A549 (cell line): Measurements from ENCODE around the gene ABO. TPM values are rescaled to one million over a fixed set of nuclear protein-coding genes. Genes with fewer than 3 reads are reported as not detected.
A peak's percentile ranks its signal among the peaks of the same experiment; 100 is the strongest.

Experiments used
- ATAC-seq, 2 experiments: fragments of 200-7000 bp in 1 of 2; fragments of >200 bp in 1 of 2; cut with Nextera tagmentation in 1 of 2; cut with Tn5 transposase in 1 of 2; 3 replicates each; pipeline versions ENCODE4 v1.8.0 to v1.9.1; 2018 to 2020; ENCODE audit warnings: mild to moderate bottlenecking in 1 of 2, moderate library complexity in 1 of 2
- CTCF ChIA-PET: fragments of 300-600 bp; sonication (Branson Sonifier 250); formaldehyde crosslinking; extraction: SDS; loops from one replicate; lab custom pipeline; 2021; ENCODE audit warnings: antibody characterized with exemption, inconsistent platforms; lab: Yijun Ruan, JAX
- POLR2A ChIA-PET: fragments of 350-600 bp; formaldehyde crosslinking; extraction: SDS; loops from one replicate; lab custom pipeline; 2021; ENCODE audit warnings: antibody characterized with exemption, inconsistent platforms; lab: Yijun Ruan, JAX
- DNase-seq, 2 experiments: peaks; one replicate each; pipeline versions ENCODE4 v3.0.0 to v3.0.0-alpha.2; 2011 to 2016; ENCODE audit warnings: low read depth in 1 of 2, low spot score in 1 of 2
- FAIRE-seq: peaks from 2 replicates; lab custom pipeline; 2011; peaks lifted over from hg19 to GRCh38; lab: Jason Lieb, UNC
- H3K27ac ChIP-seq, 2 experiments: fragments of >200 bp; sonication (Bioruptor Twin); formaldehyde crosslinking; 3 replicates each; pipeline ENCODE4 v1.5.1; 2016 to 2017
- H3K4me1 ChIP-seq: fragments of >200 bp; sonication (Bioruptor Twin); formaldehyde crosslinking; 3 replicates; pipeline ENCODE4 v1.6.1; 2016
- H3K4me2 ChIP-seq: fragments of >200 bp; sonication (Bioruptor Twin); formaldehyde crosslinking; 3 replicates; pipeline ENCODE4 v1.6.1; 2016
- H3K4me3 ChIP-seq: fragments of >200 bp; sonication (Bioruptor Twin); formaldehyde crosslinking; 3 replicates; pipeline ENCODE4 v1.5.1; 2016
- H3K9me3 ChIP-seq: fragments of >200 bp; sonication (Bioruptor Twin); formaldehyde crosslinking; 3 replicates; pipeline ENCODE4 v1.6.1; 2016
- ATOH8 ChIP-seq: fragments of 250-450 bp; sonication (Bioruptor Pico); IDR thresholded peaks from 2 replicates; pipeline ENCODE4 v1.5.0; 2020; ENCODE audit warnings: low read depth, mild to moderate bottlenecking, moderate library complexity
- BHLHE40 ChIP-seq: IDR thresholded peaks from 2 replicates; pipeline ENCODE4 v1.6.1; 2012; ENCODE audit warnings: low read depth, low read length, inconsistent platforms
- CBX2 ChIP-seq: fragments of 200-600 bp; sonication (generic); IDR thresholded peaks from 2 replicates; pipeline ENCODE4 v1.6.1; 2016; ENCODE audit warnings: low read depth, mild to moderate bottlenecking, borderline replicate concordance
- CBX8 ChIP-seq: fragments of 200-600 bp; sonication (generic); IDR thresholded peaks from 2 replicates; pipeline ENCODE4 v1.6.1; 2016
- CHD4 ChIP-seq: fragments of 200-600 bp; sonication (generic); IDR thresholded peaks from 2 replicates; pipeline ENCODE4 v1.6.1; 2016; ENCODE audit warnings: antibody characterized with exemption, mild to moderate bottlenecking, borderline replicate concordance
- E2F6 ChIP-seq: IDR thresholded peaks from 2 replicates; pipeline ENCODE4 v1.6.1; 2012; ENCODE audit warnings: low read depth, borderline replicate concordance
- EHMT2 ChIP-seq: fragments of 200-600 bp; sonication (generic); IDR thresholded peaks from 2 replicates; pipeline ENCODE4 v1.6.1; 2016; ENCODE audit warnings: antibody characterized with exemption, low read depth, mild to moderate bottlenecking, moderate library complexity
- EP300 ChIP-seq, 2 experiments: fragments of >200 bp; sonication (Bioruptor Twin); formaldehyde crosslinking; IDR thresholded peaks; 2 replicates in 1 of 2; 3 replicates in 1 of 2; pipeline ENCODE4 v1.6.1; 2016 to 2017
- FOSB ChIP-seq: fragments of 250-450 bp; sonication (Bioruptor Pico); IDR thresholded peaks from 2 replicates; pipeline ENCODE4 v1.5.0; 2020; ENCODE audit warnings: mild to moderate bottlenecking, moderate library complexity
- FOSL2 ChIP-seq, 2 experiments: fragments of 450-650 bp in 1 of 2; fragments of >200 bp in 1 of 2; sonication (Bioruptor Twin) in 1 of 2; formaldehyde crosslinking; IDR thresholded peaks; 2 replicates each; pipeline versions ENCODE4 v1.5.0 to v1.6.1; 2016 to 2020; ENCODE audit warnings: mild to moderate bottlenecking in 1 of 2, moderate library complexity in 1 of 2
- FOXS1 ChIP-seq: fragments of 250-450 bp; sonication (Bioruptor Pico); IDR thresholded peaks from 2 replicates; pipeline ENCODE4 v1.5.0; 2020; ENCODE audit warnings: mild to moderate bottlenecking, moderate library complexity
- HDAC2 ChIP-seq: fragments of 200-600 bp; sonication (generic); IDR thresholded peaks from 2 replicates; pipeline ENCODE4 v1.6.1; 2016
- HEYL ChIP-seq: fragments of 250-450 bp; sonication (Bioruptor Pico); IDR thresholded peaks from 2 replicates; pipeline ENCODE4 v1.8.0; 2021; ENCODE audit warnings: mild to moderate bottlenecking, moderate library complexity
- HOXB13 ChIP-seq: fragments of 250-450 bp; sonication (Bioruptor Pico); IDR thresholded peaks from 2 replicates; pipeline ENCODE4 v1.5.0; 2020; ENCODE audit warnings: low read depth, mild to moderate bottlenecking, moderate library complexity
- HOXB5 ChIP-seq: fragments of 250-450 bp; sonication (Bioruptor Pico); IDR thresholded peaks from 2 replicates; pipeline ENCODE4 v1.5.0; 2020; ENCODE audit warnings: mild to moderate bottlenecking, moderate library complexity
- JUN ChIP-seq, 2 experiments: fragments of >200 bp; sonication (Bioruptor Twin); formaldehyde crosslinking; IDR thresholded peaks; 2 replicates in 1 of 2; 3 replicates in 1 of 2; pipeline ENCODE4 v1.6.1; 2016 to 2017
- KDM1A ChIP-seq: fragments of 200-600 bp; sonication (generic); IDR thresholded peaks from 2 replicates; pipeline ENCODE4 v1.6.1; 2016; ENCODE audit warnings: low read depth, mild to moderate bottlenecking
- MYC ChIP-seq: IDR thresholded peaks from 2 replicates; pipeline ENCODE4 v1.6.1; 2012; ENCODE audit warnings: mild to moderate bottlenecking, inconsistent platforms, low read length, improper control_type of control experiment, borderline replicate concordance
- NR3C1 ChIP-seq: fragments of >200 bp; sonication (Bioruptor Twin); formaldehyde crosslinking; IDR thresholded peaks from 3 replicates; pipeline ENCODE4 v1.6.1; 2017
- PBX3 ChIP-seq: IDR thresholded peaks from 2 replicates; pipeline ENCODE4 v1.6.1; 2012
- POLR2A ChIP-seq: IDR thresholded peaks from 2 replicates; pipeline ENCODE4 v1.6.1; 2012; ENCODE audit warnings: mild to moderate bottlenecking, low read length
- POLR2AphosphoS2 ChIP-seq: conservative IDR thresholded peaks from 2 replicates; pipeline ENCODE4 v1.6.1; 2012; ENCODE audit warnings: low read length, improper control_type of control experiment, inconsistent platforms
- RAD21 ChIP-seq, 2 experiments: fragments of >200 bp in 1 of 2; sonication (Bioruptor Twin) in 1 of 2; formaldehyde crosslinking in 1 of 2; IDR thresholded peaks in 1 of 2; conservative IDR thresholded peaks in 1 of 2; 2 replicates in 1 of 2; 3 replicates in 1 of 2; pipeline ENCODE4 v1.6.1; 2012 to 2018; ENCODE audit warnings: inconsistent platforms in 1 of 2
- RARB ChIP-seq: fragments of 250-450 bp; sonication (Bioruptor Pico); IDR thresholded peaks from 2 replicates; pipeline ENCODE4 v1.8.0; 2021; ENCODE audit warnings: mild to moderate bottlenecking, moderate library complexity
- RFX5 ChIP-seq: fragments of 450-650 bp; IDR thresholded peaks from 2 replicates; pipeline ENCODE4 v1.7.1; 2014; ENCODE audit warnings: antibody characterized with exemption, mild to moderate bottlenecking, moderate library complexity
- SMC3 ChIP-seq: fragments of >200 bp; sonication (Bioruptor Twin); formaldehyde crosslinking; IDR thresholded peaks from 3 replicates; pipeline ENCODE4 v1.6.1; 2018; ENCODE audit warnings: inconsistent platforms
- SREBF2 ChIP-seq: fragments of 450-650 bp; IDR thresholded peaks from 2 replicates; pipeline ENCODE4 v1.6.1; 2014; ENCODE audit warnings: mild to moderate bottlenecking, moderate library complexity
- ZC3H11A ChIP-seq: fragments of 450-650 bp; IDR thresholded peaks from 2 replicates; pipeline ENCODE4 v1.6.1; 2014; ENCODE audit warnings: antibody characterized with exemption, mild to moderate bottlenecking
- ZFP36 ChIP-seq: fragments of 450-650 bp; IDR thresholded peaks from 2 replicates; pipeline ENCODE4 v1.6.1; 2014; ENCODE audit warnings: borderline replicate concordance; ENCODE audit not compliant: partially characterized antibody
- ZNF302 ChIP-seq: fragments of 250-450 bp; sonication (Bioruptor Pico); IDR thresholded peaks from 2 replicates; pipeline ENCODE4 v1.9.0; 2021; ENCODE audit warnings: inconsistent platforms, mild to moderate bottlenecking, moderate library complexity
- WGBS: methylation state at CpG from one replicate; pipeline ENCODE4 v1.1.6; 2017; ENCODE audit errors: missing lambda C conversion rate; 5-methylcytosine and 5-hydroxymethylcytosine counted together
- polyA plus RNA-seq, 4 experiments: library from polyadenylated mRNA; depleted of rRNA in 3 of 4; stranded (reverse); fragments of >200 nt; fragmentation: RNase III in 1 of 4; extraction: RNeasy Plus Mini Kit Qiagen cat#74134 plus additional on column Dnase treatment in 1 of 4; gene quantifications; 2 replicates in 3 of 4; 3 replicates in 1 of 4; pipeline ENCODE4 v1.2.3, GENCODE V29; 2011 to 2017

ABO gene
- polyA plus RNA-seq, 2 of the 4 experiments (the other 2 are of a cell fraction) = not detected

GRCh38 chr9:133262226-133262625, 12.8 kb downstream of the ABO start:
- POLR2A ChIA-PET = no interaction called here

GRCh38 chr9:133261753-133262120, 13.3 kb downstream of the ABO start:
- 40% methylated on average over 4 of the region's 5 CpGs for WGBS
- H3K4me2 ChIP-seq = no peak overlapping the region
- H3K27ac ChIP-seq = no peak overlapping the region
- ATAC-seq (no peak), DNase-seq (no peak), FAIRE-seq (no peak)
- H3K4me3 ChIP-seq = no peak overlapping the region
- CTCF ChIA-PET = interaction anchor here (4.9 kb wide), 1 partner anchor 22 kb away, joined by 22 read pairs; no protein-coding TSS in a partner anchor
- POLR2A ChIA-PET = no interaction called here
- no peaks in the 10 kb centered on the region for H3K4me1 ChIP-seq
- H3K9me3 ChIP-seq = no peaks in the 10 kb centered on the region
- no peak for TF ChIP-seq HOXB5 (CRISPR knock-in tag)
- TF ChIP-seq HEYL (CRISPR knock-in tag) = no peak
- no peak for TF ChIP-seq FOSB
- TF ChIP-seq KDM1A = no peak
- no peak for TF ChIP-seq SMC3
- TF ChIP-seq CHD4 = no peak
- TF ChIP-seq HOXB13 (CRISPR knock-in tag) = no peak
- no peak for TF ChIP-seq ZFP36
- TF ChIP-seq NR3C1 = no peak
- no peak for TF ChIP-seq POLR2A
- no peak for TF ChIP-seq ZNF302 (CRISPR knock-in tag)
- no peak for TF ChIP-seq POLR2AphosphoS2
- TF ChIP-seq FOXS1 = no peak
- TF ChIP-seq MYC = no peak
- no peak for TF ChIP-seq PBX3
- TF ChIP-seq EP300 (IDR thresholded peaks at IDR 0.05) = no peak

More at GRCh38 chr9:133262226-133262625, 12.8 kb downstream of the ABO start:
- ATAC-seq = peak in 1 of 2 experiments; percentile 43; a peak in 1 of 6 replicates
- WGBS = 51% methylated on average over 11 of the region's 11 CpGs
- no peak overlapping the region for H3K27ac ChIP-seq
- H3K4me3 ChIP-seq = no peak overlapping the region
- no peak for DNase-seq
- TF ChIP-seq POLR2A (no peak), CBX2 (no peak), FOSB (no peak), EHMT2 (no peak), ATOH8 (CRISPR knock-in tag) (no peak)
- TF ChIP-seq, all 56 proteins: peak for 0
- no peaks in the 10 kb centered on the region for H3K4me1 ChIP-seq
- H3K9me3 ChIP-seq = no peaks in the 10 kb centered on the region
- FAIRE-seq = no peak
- no peak overlapping the region for H3K4me2 ChIP-seq
- CTCF ChIA-PET = interaction anchor here (4.9 kb wide), 1 partner anchor 23 kb away, joined by 22 read pairs; no protein-coding TSS in a partner anchor

GRCh38 chr9:133261103-133261752, 13.8 kb downstream of the ABO start:
- no peak for TF ChIP-seq RARB
- TF ChIP-seq ZC3H11A = no peak
- no peak for TF ChIP-seq HDAC2
- no peak for TF ChIP-seq ZNF302 (CRISPR knock-in tag)
- no peak for TF ChIP-seq SREBF2
- no peak for TF ChIP-seq FOSL2 (IDR thresholded peaks at IDR 0.05)
- no peak for TF ChIP-seq FOSL2 (CRISPR knock-in tag; IDR thresholded peaks at IDR 0.05)
- no peak for TF ChIP-seq JUN (IDR thresholded peaks at IDR 0.05)
- TF ChIP-seq ZFP36 = no peak
- no peak for TF ChIP-seq POLR2AphosphoS2
- TF ChIP-seq RFX5 = no peak
- TF ChIP-seq E2F6 = no peak
- TF ChIP-seq CBX8 = no peak
- TF ChIP-seq FOSB = no peak
- no peak for TF ChIP-seq RAD21 (conservative IDR thresholded peaks at IDR 0.05 in 1 of 2, IDR thresholded peaks at IDR 0.05 in 1 of 2)
- TF ChIP-seq FOXS1 = no peak
- no peak for TF ChIP-seq BHLHE40
- WGBS = 58% methylated on average over 10 of the region's 18 CpGs
- POLR2A ChIA-PET = no interaction called here
- H3K9me3 ChIP-seq = no peaks in the 10 kb centered on the region
- H3K4me3 ChIP-seq = no peak overlapping the region
- no peak overlapping the region for H3K4me2 ChIP-seq
- DNase-seq (no peak), ATAC-seq (no peak), FAIRE-seq (no peak)
- H3K27ac ChIP-seq = no peak overlapping the region
- CTCF ChIA-PET = interaction anchor here (4.9 kb wide), 1 partner anchor 22 kb away, joined by 22 read pairs; no protein-coding TSS in a partner anchor
- no peaks in the 10 kb centered on the region for H3K4me1 ChIP-seq
